Activated T-helper 1 cell treated with anti-CD3 and anti-CD28 coated beads, Interleukin-12 subunit alpha, Interleukin-12 subunit beta, Interleukin-2, Interleukin-4 antibody, amounts not matched to agents 30 ng/mL and 10 ng/mL and 1 ng/mL, durations not matched to agents 14 hours and 24 hours and 36 hours (primary cell): ENCODE results near the gene SASS6. TPM values are rescaled to one million over a fixed set of nuclear protein-coding genes. Genes with fewer than 3 reads are reported as not detected.
A peak's percentile ranks its signal among the peaks of the same experiment; 100 is the strongest.
"Not testable (repeated sequence)": the region's sequence is repeated elsewhere in the genome, so short reads cannot be mapped to it uniquely, and the experiment has no call there.

Source experiments
- DNase-seq: peaks from one replicate; pipeline ENCODE4 v3.0.0; 2021; ENCODE audit warnings: low spot score
- H3K27ac Mint-ChIP-seq: one replicate; pipeline ENCODE4 v1.8.0; 2021; ENCODE audit warnings: mild to moderate bottlenecking, mixed read lengths
- H3K27me3 Mint-ChIP-seq: one replicate; pipeline ENCODE4 v1.8.0; 2022; ENCODE audit warnings: mild to moderate bottlenecking, moderate library complexity, mixed read lengths; ENCODE audit not compliant: insufficient read depth
- H3K36me3 Mint-ChIP-seq: one replicate; pipeline ENCODE4 v1.8.0; 2021; ENCODE audit warnings: low read depth, mixed read lengths
- H3K4me1 Mint-ChIP-seq: one replicate; pipeline ENCODE4 v1.8.0; 2021; ENCODE audit warnings: low read depth, mixed read lengths
- H3K4me3 Mint-ChIP-seq: one replicate; pipeline ENCODE4 v1.8.0; 2021; ENCODE audit warnings: mild to moderate bottlenecking, moderate library complexity, mixed read lengths
- H3K9me3 Mint-ChIP-seq: one replicate; pipeline ENCODE4 v1.8.0; 2021; ENCODE audit warnings: mixed read lengths
- intact Hi-C: fragments of 100-400 bp; cut with micrococcal nuclease; formaldehyde crosslinking; loops from one replicate; pipeline ENCODE4 v1.15.1; 2024
- total RNA-seq: library from RNA; stranded (reverse); gene quantifications from 2 replicates; pipeline ENCODE4 v1.2.3, GENCODE V29; 2022

The SASS6 gene
- total RNA-seq, 1 donor from 2014 or later: 16.4 TPM

DNA sequence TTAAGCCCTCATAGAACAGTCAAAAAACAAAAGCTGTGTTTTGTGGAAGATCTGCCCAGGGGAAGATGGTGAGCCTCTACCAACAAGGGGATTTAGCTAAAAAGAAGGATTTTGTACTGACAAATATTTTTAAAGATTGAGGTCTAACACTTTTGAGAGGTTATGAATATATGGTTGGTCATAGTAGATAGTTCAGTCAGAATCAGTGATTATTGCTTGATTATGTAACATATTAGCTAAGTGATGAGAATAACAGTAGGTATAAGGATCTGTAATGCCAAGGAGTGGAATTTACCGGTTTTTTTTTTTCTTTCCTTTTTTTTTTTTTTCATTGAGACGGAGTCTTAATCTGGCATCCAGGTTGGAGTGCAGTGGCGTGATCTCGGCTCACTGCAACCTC, 79.0 kb downstream of the SASS6 start:
- intact Hi-C loops: no loop called here
- no peaks in the 10 kb centered on the region for H3K9me3 Mint-ChIP-seq

DNA sequence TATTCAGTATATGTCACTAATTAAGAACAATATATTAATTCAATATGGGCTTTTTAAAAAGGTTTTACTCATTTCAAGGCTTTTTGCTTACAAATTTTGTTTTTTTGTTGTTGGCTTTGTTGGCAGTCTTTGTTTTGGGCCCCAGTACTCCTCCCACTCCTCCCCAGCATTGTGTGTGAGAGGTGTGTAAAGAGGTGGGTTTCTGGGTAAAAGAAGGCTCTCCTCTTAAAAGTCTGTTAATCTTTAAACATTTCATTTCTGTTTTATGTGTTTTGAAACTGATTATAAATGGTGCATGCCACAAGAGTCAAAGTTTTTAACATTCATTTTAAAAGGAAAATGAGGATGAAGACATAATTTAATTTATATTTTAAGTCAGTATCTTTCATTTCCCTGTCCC, 79.6 kb downstream of the SASS6 start:
- H3K27ac Mint-ChIP-seq: no peak overlapping the region
- H3K4me3 Mint-ChIP-seq: no peak overlapping the region
- intact Hi-C loops: no loop called here
- H3K36me3 Mint-ChIP-seq: peaks cover 34% of the 10 kb centered on the region
- no peaks in the 10 kb centered on the region for H3K9me3 Mint-ChIP-seq
- DNase-seq: no peak
- H3K4me1 Mint-ChIP-seq: peaks cover 31% of the 10 kb centered on the region
- H3K27me3 Mint-ChIP-seq: no peaks in the 10 kb centered on the region

More for the DNA sequence above, 79.0 kb downstream of the SASS6 start:
- no peak for DNase-seq
- H3K36me3 Mint-ChIP-seq: peaks cover 31% of the 10 kb centered on the region
- H3K27ac Mint-ChIP-seq: no peak overlapping the region
- no peak overlapping the region for H3K4me3 Mint-ChIP-seq
- H3K27me3 Mint-ChIP-seq: no peaks in the 10 kb centered on the region
- peaks cover 25% of the 10 kb centered on the region for H3K4me1 Mint-ChIP-seq

DNA sequence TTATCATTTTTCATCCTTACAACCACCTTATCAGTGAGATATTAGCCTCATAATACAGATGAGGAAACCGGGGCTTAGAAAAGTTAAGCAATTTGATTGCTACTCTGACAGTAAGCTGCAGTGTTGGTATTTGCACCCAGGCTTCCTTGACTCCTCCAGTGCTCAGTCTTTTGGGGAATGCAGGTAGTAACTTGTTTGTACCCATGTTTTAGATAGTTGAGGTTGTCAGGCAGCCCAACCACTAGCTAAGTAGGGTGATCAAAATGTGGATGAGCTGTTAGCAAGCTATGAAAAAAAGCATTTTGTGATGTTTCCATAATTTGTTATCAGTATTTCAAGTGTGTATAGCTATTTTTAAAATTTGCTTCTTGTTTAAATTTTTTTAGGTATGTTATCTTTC, 80.8 kb downstream of the SASS6 start:
- intact Hi-C loops: no loop called here
- Mint-ChIP-seq H3K27me3 (no peaks in the 10 kb centered on the region), H3K36me3 (peaks cover 33% of the 10 kb centered on the region), H3K4me3 (no peak overlapping the region), H3K4me1 (peaks cover 37% of the 10 kb centered on the region), H3K9me3 (no peaks in the 10 kb centered on the region), H3K27ac (no peak overlapping the region)
- no peak for DNase-seq

DNA sequence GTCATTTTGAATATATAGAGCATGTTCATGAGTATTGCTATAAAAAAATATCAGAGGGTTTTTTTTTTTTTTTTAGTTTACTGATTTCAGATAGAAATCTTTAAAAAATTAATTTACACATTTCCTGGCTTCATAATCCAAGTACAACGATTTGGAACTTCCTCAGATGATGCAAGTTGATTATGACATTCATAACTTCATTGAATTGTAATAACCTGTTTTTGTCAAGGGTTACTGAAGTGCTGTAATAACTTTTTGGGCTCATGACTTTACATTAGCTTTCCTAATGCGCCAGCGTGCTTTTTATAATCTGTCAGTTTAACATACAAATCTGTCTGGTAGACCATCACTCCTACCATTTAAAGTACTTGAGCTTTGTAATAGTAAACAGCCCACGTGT, 81.3 kb downstream of the SASS6 start:
- H3K9me3 Mint-ChIP-seq: no peaks in the 10 kb centered on the region
- H3K36me3 Mint-ChIP-seq: peaks cover 35% of the 10 kb centered on the region
- intact Hi-C loops: no loop called here
- no peak overlapping the region for H3K27ac Mint-ChIP-seq
- DNase-seq: no peak
- H3K4me1 Mint-ChIP-seq: peaks cover 42% of the 10 kb centered on the region
- no peak overlapping the region for H3K4me3 Mint-ChIP-seq
- H3K27me3 Mint-ChIP-seq: no peaks in the 10 kb centered on the region

DNA sequence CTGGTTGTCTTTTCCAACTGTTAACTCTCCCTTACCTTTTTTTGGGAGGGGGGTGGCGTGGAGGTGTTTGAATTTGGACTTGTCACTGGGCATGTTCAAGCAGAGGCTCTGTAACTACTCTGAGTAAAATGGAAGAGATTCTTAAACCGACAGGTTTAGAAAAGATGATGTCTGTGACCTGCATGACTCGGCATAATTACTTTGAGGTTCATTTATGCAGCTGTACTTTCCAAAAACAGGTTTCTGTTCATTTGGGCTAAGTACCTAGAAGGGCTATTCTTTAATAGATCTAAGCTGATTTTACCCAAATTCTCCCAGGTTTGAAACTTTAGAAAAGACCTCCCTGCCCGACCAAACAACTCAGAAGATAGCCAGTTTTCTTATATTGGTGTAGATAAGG, 82.6 kb downstream of the SASS6 start:
- Mint-ChIP-seq H3K27ac (no peak overlapping the region), H3K27me3 (no peaks in the 10 kb centered on the region), H3K9me3 (no peaks in the 10 kb centered on the region), H3K4me1 (peaks cover 51% of the 10 kb centered on the region), H3K36me3 (peaks cover 34% of the 10 kb centered on the region), H3K4me3 (no peak overlapping the region)
- intact Hi-C loops: no loop called here
- no peak for DNase-seq

DNA sequence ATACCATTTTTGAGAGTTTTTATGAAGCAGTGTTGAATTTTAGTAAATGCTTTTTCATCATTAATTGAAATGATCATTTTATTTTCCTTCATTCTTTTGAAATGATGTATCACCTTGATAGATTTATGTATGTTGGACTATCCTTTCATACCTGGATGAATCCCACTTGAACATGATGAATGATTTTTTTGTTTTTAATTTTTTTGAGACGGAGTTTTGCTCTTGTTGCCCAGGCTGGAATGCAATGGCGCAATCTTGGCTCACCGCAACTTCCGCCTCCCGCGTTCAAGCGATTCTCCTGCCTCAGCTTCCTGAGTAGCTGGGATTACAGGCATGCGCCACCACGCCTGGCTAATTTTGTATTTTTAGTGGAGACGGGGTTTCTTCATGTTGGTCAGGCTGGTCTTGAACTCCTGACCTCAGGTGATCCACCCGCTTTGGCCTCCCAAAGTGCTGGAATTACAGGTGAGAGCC, 85.5 kb downstream of the SASS6 start:
- DNase-seq, H3K9me3 Mint-ChIP-seq, intact Hi-C loops, H3K27me3 Mint-ChIP-seq: not testable (repeated sequence)
- Mint-ChIP-seq H3K4me1 (peaks cover 74% of the 10 kb centered on the region), H3K36me3 (peaks cover 43% of the 10 kb centered on the region), H3K4me3 (peak overlapping the region; percentile 36), H3K27ac (peak overlapping the region; percentile 84)

DNA sequence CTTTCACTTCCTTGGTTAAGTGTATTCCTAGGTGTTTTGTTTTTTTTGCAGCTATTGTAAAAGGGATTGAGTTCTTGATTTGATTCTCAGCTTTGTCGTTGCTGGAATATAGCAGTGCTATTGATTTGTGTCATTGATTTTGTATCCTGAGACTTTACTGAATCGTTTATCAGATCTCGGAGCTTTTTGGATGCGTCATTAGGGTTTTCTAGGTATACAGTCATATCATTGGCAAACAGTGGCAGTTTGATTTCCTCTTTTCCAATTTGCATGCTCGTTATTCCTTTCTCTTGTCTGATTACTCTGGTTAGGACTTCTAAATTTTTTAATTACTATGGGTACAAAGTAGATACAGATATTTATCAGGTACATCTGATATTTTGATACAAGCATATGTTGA, 87.5 kb downstream of the SASS6 start:
- intact Hi-C loops: no loop called here
- Mint-ChIP-seq H3K4me1 (peaks cover 79% of the 10 kb centered on the region), H3K9me3 (no peaks in the 10 kb centered on the region), H3K36me3 (peaks cover 43% of the 10 kb centered on the region), H3K4me3 (no peak overlapping the region), H3K27me3 (no peaks in the 10 kb centered on the region), H3K27ac (no peak overlapping the region)
- no peak for DNase-seq

DNA sequence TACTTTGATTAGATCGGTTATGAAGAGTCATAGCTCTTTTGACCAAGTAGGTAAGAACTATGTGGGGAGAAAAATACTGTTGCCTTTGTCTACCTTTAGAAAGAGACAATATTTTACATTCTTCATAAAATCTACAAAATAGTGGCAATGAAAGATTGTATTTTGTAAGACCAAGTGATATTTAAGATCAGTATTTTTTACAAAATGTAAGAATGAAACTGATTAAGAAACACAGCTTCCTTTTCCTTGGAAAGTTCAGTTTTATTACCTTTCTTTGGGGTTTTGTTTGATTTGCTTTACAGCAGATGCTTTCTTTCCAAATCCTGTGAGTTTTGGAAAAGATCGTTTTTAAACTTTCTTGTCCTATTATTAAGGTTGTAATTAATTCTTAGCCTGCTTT, 93.1 kb downstream of the SASS6 start:
- no peaks in the 10 kb centered on the region for H3K27me3 Mint-ChIP-seq
- DNase-seq: no peak
- peak overlapping the region; percentile 97 for H3K4me3 Mint-ChIP-seq
- intact Hi-C loops: loop anchor here (1.0 to 10.0 kb wide), 7 partner anchors 69 to 855 kb away; partner anchors contain the start of genes DBT and EXTL2
- H3K9me3 Mint-ChIP-seq: no peaks in the 10 kb centered on the region
- peaks cover 69% of the 10 kb centered on the region for H3K4me1 Mint-ChIP-seq
- H3K27ac Mint-ChIP-seq: peak overlapping the region; percentile 98
- peaks cover 41% of the 10 kb centered on the region for H3K36me3 Mint-ChIP-seq

DNA sequence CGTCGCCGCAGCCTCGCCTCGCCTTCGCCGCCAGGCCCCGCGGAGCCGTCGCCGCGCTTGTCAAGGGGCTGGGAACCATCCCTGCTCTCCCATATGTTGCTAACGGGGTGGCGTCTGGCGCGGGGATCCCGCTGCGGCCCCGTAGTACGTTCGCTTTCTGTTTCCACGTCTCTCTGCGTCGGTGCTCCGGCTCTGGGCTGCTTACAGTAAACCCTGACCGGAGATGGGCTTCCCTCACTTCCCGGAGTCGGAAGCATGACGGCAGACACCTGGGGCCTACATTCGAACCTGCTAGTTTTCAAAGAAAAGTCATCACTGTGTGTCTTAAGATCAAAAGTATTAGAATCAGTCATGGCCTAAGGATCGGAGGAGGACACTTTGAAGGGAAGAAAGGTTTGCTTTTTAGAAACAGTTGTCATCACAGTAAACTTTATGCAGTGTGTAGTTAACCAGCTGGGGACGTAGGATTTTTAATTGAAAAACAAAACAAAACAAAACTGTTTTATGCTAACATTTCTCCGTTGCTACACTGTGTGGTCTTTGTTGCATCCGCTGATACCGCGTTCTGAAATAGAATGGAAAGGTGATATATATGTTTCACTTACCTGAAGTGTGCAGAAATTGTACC, 94.0 kb downstream of the SASS6 start:
- Mint-ChIP-seq H3K27ac (peak overlapping the region; percentile 98), H3K9me3 (no peaks in the 10 kb centered on the region), H3K4me3 (peak overlapping the region; percentile 97), H3K4me1 (peaks cover 64% of the 10 kb centered on the region), H3K36me3 (peaks cover 35% of the 10 kb centered on the region), H3K27me3 (no peaks in the 10 kb centered on the region)
- intact Hi-C loops: loop anchor here (1.0 to 10.0 kb wide), 12 partner anchors 68 to 1253 kb away; partner anchors contain the start of genes DBT, EXTL2, RTCA and TRMT13
- peak; percentile 80 for DNase-seq

DNA sequence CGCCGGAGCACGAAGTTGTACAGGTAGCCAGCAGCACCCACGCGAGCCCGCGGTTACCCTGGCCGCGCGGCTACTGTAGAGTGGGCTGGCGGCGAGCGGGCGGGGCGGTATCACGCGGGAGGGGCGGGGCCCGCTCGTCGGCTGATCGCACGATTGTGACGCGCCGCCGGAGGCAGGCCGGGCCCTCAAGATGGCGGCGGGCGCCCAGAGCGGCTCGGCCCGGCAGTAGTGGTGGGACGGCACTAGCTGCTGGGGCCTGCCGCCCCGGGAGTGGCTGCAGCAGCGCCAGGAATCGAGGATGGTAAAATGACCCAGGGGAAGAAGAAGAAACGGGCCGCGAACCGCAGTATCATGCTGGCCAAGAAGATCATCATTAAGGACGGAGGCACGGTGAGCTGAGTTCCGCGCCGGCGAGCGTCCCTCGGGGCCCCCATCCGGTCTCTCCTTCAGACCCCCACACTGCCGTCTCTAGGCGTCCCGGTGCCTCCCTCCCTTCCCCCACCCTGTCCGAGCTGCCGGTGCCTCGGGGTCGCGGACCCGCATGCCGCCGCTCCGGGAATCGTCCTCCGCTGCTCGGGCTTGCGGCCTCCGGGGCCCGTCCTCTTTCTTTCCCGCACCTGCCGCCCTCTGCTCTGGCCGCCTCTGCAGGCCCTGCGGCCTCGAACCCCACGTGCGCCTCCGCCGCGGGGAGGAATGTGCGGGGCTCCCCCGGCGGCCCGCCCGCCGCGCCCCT, 94.6 kb downstream of the SASS6 start:
- DNase-seq: peak; percentile 85
- Mint-ChIP-seq H3K27ac (peak overlapping the region; percentile 98), H3K36me3 (peaks cover 32% of the 10 kb centered on the region), H3K4me3 (peak overlapping the region; percentile 97), H3K4me1 (peaks cover 60% of the 10 kb centered on the region), H3K9me3 (no peaks in the 10 kb centered on the region), H3K27me3 (no peaks in the 10 kb centered on the region)
- intact Hi-C loops: loop anchor here (1.0 to 10.0 kb wide), 14 partner anchors 95 to 1253 kb away; partner anchors contain the start of genes AGL, CDC14A, DBT and EXTL2

DNA sequence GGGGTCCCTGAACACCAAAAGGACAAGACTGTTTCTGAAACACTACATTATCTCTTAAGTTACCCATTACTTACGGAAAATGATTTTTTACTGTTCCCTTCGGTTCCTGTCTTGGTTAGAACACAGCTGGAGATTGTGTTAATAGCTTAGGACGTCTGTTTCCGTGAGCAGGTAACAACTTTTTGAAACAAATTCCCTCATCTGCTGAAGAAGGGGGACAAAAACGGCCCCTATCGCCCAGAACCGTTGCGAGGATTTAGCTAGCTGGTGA, 95.1 kb downstream of the SASS6 start:
- Mint-ChIP-seq H3K36me3 (peaks cover 29% of the 10 kb centered on the region), H3K9me3 (no peaks in the 10 kb centered on the region), H3K27ac (peak overlapping the region; percentile 98), H3K4me3 (peak overlapping the region; percentile 97), H3K4me1 (peaks cover 55% of the 10 kb centered on the region), H3K27me3 (no peaks in the 10 kb centered on the region)
- intact Hi-C loops: loop anchor here (1.0 to 10.0 kb wide), 6 partner anchors 187 to 827 kb away; partner anchors contain the start of genes AGL, CDC14A and DBT
- DNase-seq: no peak

DNA sequence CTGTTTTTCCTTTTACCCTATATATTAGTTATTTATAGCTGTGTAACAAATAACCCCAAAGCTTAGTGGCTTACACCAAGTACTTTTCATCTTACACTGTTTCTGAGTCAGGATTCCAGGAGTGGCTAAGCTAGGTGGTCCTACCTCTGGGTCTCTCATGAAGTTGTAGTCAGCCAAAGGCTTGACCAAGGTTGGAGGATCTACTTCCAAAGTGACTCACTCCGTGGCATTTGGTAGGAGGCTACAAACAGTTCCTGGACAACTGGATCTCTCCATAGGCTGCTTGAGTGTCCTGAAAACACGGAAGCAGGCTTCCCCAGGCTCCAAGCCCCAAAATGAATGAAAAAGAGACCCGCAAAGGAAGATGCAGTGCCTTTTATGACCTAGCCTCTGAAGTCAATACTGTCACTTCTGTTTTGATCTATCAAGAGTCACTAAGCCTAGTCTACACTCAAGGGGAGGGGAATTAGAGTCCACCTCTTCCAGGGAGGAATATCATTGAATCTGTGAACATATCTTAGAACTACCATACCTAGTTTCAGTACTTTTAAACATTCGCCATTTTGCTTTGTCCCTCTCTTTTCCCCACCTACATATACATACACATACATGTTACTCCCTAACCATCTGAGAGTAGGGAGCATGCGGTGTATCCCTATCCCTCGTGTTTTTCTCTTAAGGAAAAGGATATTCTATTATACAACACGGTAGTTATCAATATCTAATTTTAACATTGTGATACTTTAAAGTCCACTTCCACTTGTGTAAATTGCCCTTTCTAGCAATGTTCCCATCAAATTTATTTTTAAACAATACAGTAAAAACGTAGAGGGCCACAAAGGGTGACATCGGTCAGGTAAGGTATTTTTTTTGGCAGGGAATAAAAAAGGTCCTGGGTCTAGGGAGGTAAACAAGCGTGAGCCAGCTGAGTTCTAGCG, 95.7 kb downstream of the SASS6 start:
- peaks cover 49% of the 10 kb centered on the region for H3K4me1 Mint-ChIP-seq
- H3K27me3 Mint-ChIP-seq: no peaks in the 10 kb centered on the region
- no peak for DNase-seq
- H3K4me3 Mint-ChIP-seq: peak overlapping the region; percentile 97
- no peaks in the 10 kb centered on the region for H3K9me3 Mint-ChIP-seq
- H3K27ac Mint-ChIP-seq: peak overlapping the region; percentile 98
- H3K36me3 Mint-ChIP-seq: peaks cover 28% of the 10 kb centered on the region
- intact Hi-C loops: loop anchor here (1.0 to 10.0 kb wide), 6 partner anchors 187 to 828 kb away; partner anchors contain the start of genes AGL, CDC14A and DBT
